Measurements from ENCODE around the gene ALCAM. TPM values are rescaled to one million over a fixed set of nuclear protein-coding genes. Genes with fewer than 3 reads are reported as not detected.

Gene ALCAM
- polyA plus RNA-seq, 4 donors = 125 to 175 (median 160) TPM

- DNase-seq (ENCODE audit: low read depth in 4 of 4, low spot score in 3 of 4) = no peak
Measured at GRCh38 chr3:105466495-105467404, 100.0 kb downstream of the ALCAM start.

GRCh38 chr3:105470851-105471250 lies 104.1 kb downstream of the ALCAM start:
- DNase-seq (ENCODE audit: low read depth in 4 of 4, low spot score in 3 of 4) = no peak

GRCh38 chr3:105473521-105474223 lies 107.0 kb downstream of the ALCAM start:
- DNase-seq (ENCODE audit: low read depth in 4 of 4, low spot score in 3 of 4) = no peak

GRCh38 chr3:105480768-105481167 lies 114.1 kb downstream of the ALCAM start:
- peak in 3 of 4 donors; percentile 8 to 24 (median 9) for DNase-seq (ENCODE audit: low read depth in 4 of 4, low spot score in 3 of 4)

GRCh38 chr3:105483476-105483875 lies 116.8 kb downstream of the ALCAM start:
- no peak for DNase-seq (ENCODE audit: low read depth in 4 of 4, low spot score in 3 of 4)

- DNase-seq (ENCODE audit: low read depth in 4 of 4, low spot score in 3 of 4) = no peak
Measured at GRCh38 chr3:105490045-105490444, 123.3 kb downstream of the ALCAM start.

- no peak for DNase-seq (ENCODE audit: low read depth in 4 of 4, low spot score in 3 of 4)
Measured at GRCh38 chr3:105493305-105493892, 126.7 kb downstream of the ALCAM start.

GRCh38 chr3:105495021-105495420 lies 128.3 kb downstream of the ALCAM start:
- no peak for DNase-seq (ENCODE audit: low read depth in 4 of 4, low spot score in 3 of 4)

GRCh38 chr3:105496343-105496742 lies 129.6 kb downstream of the ALCAM start:
- no peak for DNase-seq (ENCODE audit: low read depth in 4 of 4, low spot score in 3 of 4)

- DNase-seq (ENCODE audit: low read depth in 4 of 4, low spot score in 3 of 4) = no peak
Measured at GRCh38 chr3:105497386-105497785, 130.7 kb downstream of the ALCAM start.

GRCh38 chr3:105499961-105500360 lies 133.3 kb downstream of the ALCAM start:
- no peak for DNase-seq (ENCODE audit: low read depth in 4 of 4, low spot score in 3 of 4)

- DNase-seq (ENCODE audit: low read depth in 4 of 4, low spot score in 3 of 4) = no peak
Measured at GRCh38 chr3:105502333-105502732, 135.6 kb downstream of the ALCAM start.

- no peak for DNase-seq (ENCODE audit: low read depth in 4 of 4, low spot score in 3 of 4)
Measured at GRCh38 chr3:105503191-105503593, 136.5 kb downstream of the ALCAM start.

GRCh38 chr3:105504440-105504951 lies 137.8 kb downstream of the ALCAM start:
- DNase-seq (ENCODE audit: low read depth in 4 of 4, low spot score in 3 of 4) = no peak

- DNase-seq (ENCODE audit: low read depth in 4 of 4, low spot score in 3 of 4) = no peak
Measured at GRCh38 chr3:105505170-105505569, 138.5 kb downstream of the ALCAM start.

- DNase-seq (ENCODE audit: low read depth in 4 of 4, low spot score in 3 of 4) = no peak
Measured at GRCh38 chr3:105511031-105511430, 144.3 kb downstream of the ALCAM start.

GRCh38 chr3:105512061-105512460 lies 145.4 kb downstream of the ALCAM start:
- no peak for DNase-seq (ENCODE audit: low read depth in 4 of 4, low spot score in 3 of 4)

GRCh38 chr3:105513042-105513441 lies 146.3 kb downstream of the ALCAM start:
- no peak for DNase-seq (ENCODE audit: low read depth in 4 of 4, low spot score in 3 of 4)

- no peak for DNase-seq (ENCODE audit: low read depth in 4 of 4, low spot score in 3 of 4)
Measured at GRCh38 chr3:105513886-105514285, 147.2 kb downstream of the ALCAM start.

- DNase-seq (ENCODE audit: low read depth in 4 of 4, low spot score in 3 of 4) = no peak
Measured at GRCh38 chr3:105515372-105515771, 148.7 kb downstream of the ALCAM start.

- DNase-seq (ENCODE audit: low read depth in 4 of 4, low spot score in 3 of 4) = no peak
Measured at GRCh38 chr3:105516972-105517371, 150.3 kb downstream of the ALCAM start.

Data from right renal pelvis (tissue), 4 donors.